Naive thymus-derived CD4-positive, alpha-beta T cell (primary cell): ENCODE data around the gene SNAPC4. TPM values are rescaled to one million over a fixed set of nuclear protein-coding genes. Genes with fewer than 3 reads are reported as not detected.

ENCODE experiments used
- ATAC-seq: fragments of 150-1000 bp; cut with Tn5 transposase; 2 replicates; pipeline ENCODE4 v1.10.0; 2021; ENCODE audit warnings: mild to moderate bottlenecking, moderate library complexity
- CTCF ChIA-PET: fragments of 350-600 bp; sonication (Branson Sonifier 250); formaldehyde crosslinking; loops from one replicate; lab custom pipeline; 2021; ENCODE audit warnings: antibody characterized with exemption; lab: Charles Lee
- POLR2A ChIA-PET: fragments of 350-600 bp; sonication (Branson Sonifier 250); formaldehyde crosslinking; loops from one replicate; lab custom pipeline; 2021; ENCODE audit warnings: antibody characterized with exemption, inconsistent platforms; lab: Charles Lee
- DNase-seq, 9 donors: peaks; one replicate each; pipeline versions ENCODE4 v3.0.0 to v3.0.0-alpha.2; 2020 to 2022; ENCODE audit warnings: mixed read lengths in 1 of 9
- H3K27ac ChIP-seq: one replicate; pipeline ENCODE4 v1.7.0; 2013; ENCODE audit warnings: mild to moderate bottlenecking, low read depth, low read length, moderate library complexity
- H3K27me3 ChIP-seq, 2 donors: one replicate each; pipeline ENCODE4 v1.7.0; 2013; ENCODE audit warnings: low read length in 2 of 2, mild to moderate bottlenecking in 2 of 2, moderate library complexity in 2 of 2; ENCODE audit not compliant: control insufficient read depth in 2 of 2, insufficient read depth in 2 of 2
- H3K36me3 ChIP-seq, 3 experiments: 1 replicate in 2 of 3; 2 replicates in 1 of 3; pipeline ENCODE4 v1.7.0; 2013; ENCODE audit warnings: low read length in 3 of 3, mild to moderate bottlenecking in 3 of 3, moderate library complexity in 1 of 3; ENCODE audit not compliant: insufficient read depth in 3 of 3, control insufficient read depth in 2 of 3
- H3K4me1 ChIP-seq, 2 donors: one replicate each; pipeline ENCODE4 v1.7.0; 2013; ENCODE audit warnings: low read length in 2 of 2, mild to moderate bottlenecking in 2 of 2, moderate library complexity in 1 of 2; ENCODE audit not compliant: control insufficient read depth in 2 of 2, insufficient read depth in 2 of 2
- H3K4me3 ChIP-seq: 2 replicates; pipeline ENCODE4 v1.7.0; 2013; ENCODE audit warnings: mild to moderate bottlenecking, low read length
- H3K9me3 ChIP-seq, 3 experiments: 1 replicate in 2 of 3; 2 replicates in 1 of 3; pipeline ENCODE4 v1.7.0; 2013; ENCODE audit warnings: low read length in 3 of 3; ENCODE audit not compliant: control insufficient read depth in 2 of 3
- H3K27ac Mint-ChIP-seq, 9 donors: one replicate each; pipeline ENCODE4 v1.8.0; 2020 to 2022; ENCODE audit warnings: mixed read lengths in 9 of 9, mild to moderate bottlenecking in 8 of 9, moderate library complexity in 5 of 9, inconsistent platforms in 2 of 9
- H3K27me3 Mint-ChIP-seq, 5 donors: one replicate each; pipeline ENCODE4 v1.8.0; 2021 to 2022; ENCODE audit warnings: mixed read lengths in 5 of 5, mild to moderate bottlenecking in 1 of 5
- H3K36me3 Mint-ChIP-seq, 5 donors: one replicate each; pipeline ENCODE4 v1.8.0; 2020 to 2022; ENCODE audit warnings: mixed read lengths in 5 of 5, mild to moderate bottlenecking in 3 of 5, inconsistent platforms in 1 of 5
- H3K4me1 Mint-ChIP-seq, 7 donors: one replicate each; pipeline ENCODE4 v1.8.0; 2020 to 2022; ENCODE audit warnings: mixed read lengths in 7 of 7, mild to moderate bottlenecking in 3 of 7, inconsistent platforms in 1 of 7
- H3K4me3 Mint-ChIP-seq, 10 donors: one replicate each; pipeline ENCODE4 v1.8.0; 2020 to 2022; ENCODE audit warnings: mild to moderate bottlenecking in 10 of 10, mixed read lengths in 10 of 10, moderate library complexity in 6 of 10, inconsistent platforms in 2 of 10
- H3K9me3 Mint-ChIP-seq, 11 donors: one replicate each; pipeline ENCODE4 v1.8.0; 2020 to 2022; ENCODE audit warnings: mixed read lengths in 11 of 11, mild to moderate bottlenecking in 4 of 11, inconsistent platforms in 1 of 11, moderate library complexity in 1 of 11
- intact Hi-C, 2 donors: fragments of 100-400 bp; cut with micrococcal nuclease; formaldehyde crosslinking; loops; one replicate each; pipeline ENCODE4 v1.15.1; 2023
- polyA plus RNA-seq, 2 donors: library from polyadenylated mRNA; unstranded; fragments of 300-500 nt; fragmentation: Illumina TruSeq; gene quantifications; one replicate each; pipeline ENCODE4 v1.2.3, GENCODE V29; 2021
- total RNA-seq, 6 experiments: library from RNA in 5 of 6; stranded (reverse) in 5 of 6; gene quantifications; 1 replicate in 5 of 6; 2 replicates in 1 of 6; pipeline ENCODE4 v1.2.3 and lab custom pipeline; 2021 to 2026

SNAPC4 gene
- total and polyA plus RNA-seq, 7 experiments from 2014 or later = 1.2 to 16.3 (median 12.6) TPM

DNA sequence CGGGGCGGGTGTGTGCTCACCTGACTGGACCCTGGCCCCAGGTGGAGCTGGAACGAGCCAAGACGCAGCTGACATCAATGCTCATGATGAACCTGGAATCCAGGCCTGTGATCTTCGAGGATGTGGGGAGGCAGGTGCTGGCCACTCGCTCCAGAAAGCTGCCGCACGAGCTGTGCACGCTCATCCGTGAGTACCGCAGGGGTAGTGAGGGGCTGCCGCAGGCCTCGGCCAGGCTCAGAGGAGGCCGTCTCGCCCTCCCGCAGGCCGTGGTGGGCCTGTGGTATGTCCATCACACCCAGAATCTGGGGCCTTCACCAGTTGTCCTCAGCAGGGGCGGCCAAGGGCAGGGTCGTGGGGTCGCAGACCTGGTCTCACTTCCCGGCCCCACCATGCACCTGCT, 21.8 kb upstream of the SNAPC4 start:
- intact Hi-C loops = no loop called here
- H3K36me3 Mint-ChIP-seq = peaks cover 0 to 18% (median 2%) of the 10 kb centered on the region in 5 donors
- no peaks in the 10 kb centered on the region for H3K4me1 ChIP-seq
- no peaks in the 10 kb centered on the region for H3K9me3 ChIP-seq
- ChIA-PET CTCF (no interaction called here), POLR2A (no interaction called here)
- H3K27ac ChIP-seq = no peak overlapping the region
- H3K36me3 ChIP-seq = peaks cover 0 to 78% (median 20%) of the 10 kb centered on the region in 3 experiments
- peaks cover 0 to 2% (median 0%) of the 10 kb centered on the region in 7 donors for H3K4me1 Mint-ChIP-seq
- no peak overlapping the region for H3K4me3 Mint-ChIP-seq
- H3K27ac Mint-ChIP-seq = no peak overlapping the region
- no peaks in the 10 kb centered on the region for H3K9me3 Mint-ChIP-seq
- no peaks in the 10 kb centered on the region for H3K27me3 Mint-ChIP-seq
- ATAC-seq (no peak), DNase-seq (no peak)
- H3K27me3 ChIP-seq = no peaks in the 10 kb centered on the region
- no peak overlapping the region for H3K4me3 ChIP-seq

DNA sequence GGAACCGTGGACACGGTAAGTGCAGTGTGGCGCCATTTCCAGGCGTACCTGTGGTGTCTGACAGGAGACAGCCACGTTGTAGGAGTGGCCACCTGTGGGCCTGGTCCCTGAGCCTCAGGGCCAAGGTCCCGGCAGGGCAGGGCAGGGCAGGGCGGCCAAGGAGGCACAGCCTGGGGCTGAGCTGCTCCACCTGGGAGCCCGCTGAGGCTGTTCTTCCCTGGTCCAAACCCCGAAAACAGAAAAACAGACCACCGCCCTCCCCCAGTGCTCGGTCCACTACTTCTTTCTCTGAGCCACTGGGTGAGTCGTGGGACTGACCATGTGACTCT, 19.1 kb upstream of the SNAPC4 start:
- H3K36me3 ChIP-seq = peaks cover 0 to 98% (median 33%) of the 10 kb centered on the region in 3 experiments
- ChIA-PET POLR2A (interaction anchor here (1.2 kb wide), 1 partner anchor 15 kb away, joined by 3 read pairs; no protein-coding TSS in a partner anchor), CTCF (no interaction called here)
- no peaks in the 10 kb centered on the region for H3K27me3 ChIP-seq
- no peak overlapping the region for H3K27ac ChIP-seq
- no peak overlapping the region for H3K4me3 ChIP-seq
- DNase-seq (no peak), ATAC-seq (no peak)
- Mint-ChIP-seq H3K9me3 (no peaks in the 10 kb centered on the region), H3K4me3 (no peak overlapping the region), H3K4me1 (peaks cover 0 to 1% (median 0%) of the 10 kb centered on the region in 7 donors), H3K27ac (no peak overlapping the region), H3K27me3 (no peaks in the 10 kb centered on the region), H3K36me3 (peaks cover under 1 to 33% (median 7%) of the 10 kb centered on the region in 5 donors)
- H3K4me1 ChIP-seq = no peaks in the 10 kb centered on the region
- H3K9me3 ChIP-seq = no peaks in the 10 kb centered on the region
- intact Hi-C loops = no loop called here

DNA sequence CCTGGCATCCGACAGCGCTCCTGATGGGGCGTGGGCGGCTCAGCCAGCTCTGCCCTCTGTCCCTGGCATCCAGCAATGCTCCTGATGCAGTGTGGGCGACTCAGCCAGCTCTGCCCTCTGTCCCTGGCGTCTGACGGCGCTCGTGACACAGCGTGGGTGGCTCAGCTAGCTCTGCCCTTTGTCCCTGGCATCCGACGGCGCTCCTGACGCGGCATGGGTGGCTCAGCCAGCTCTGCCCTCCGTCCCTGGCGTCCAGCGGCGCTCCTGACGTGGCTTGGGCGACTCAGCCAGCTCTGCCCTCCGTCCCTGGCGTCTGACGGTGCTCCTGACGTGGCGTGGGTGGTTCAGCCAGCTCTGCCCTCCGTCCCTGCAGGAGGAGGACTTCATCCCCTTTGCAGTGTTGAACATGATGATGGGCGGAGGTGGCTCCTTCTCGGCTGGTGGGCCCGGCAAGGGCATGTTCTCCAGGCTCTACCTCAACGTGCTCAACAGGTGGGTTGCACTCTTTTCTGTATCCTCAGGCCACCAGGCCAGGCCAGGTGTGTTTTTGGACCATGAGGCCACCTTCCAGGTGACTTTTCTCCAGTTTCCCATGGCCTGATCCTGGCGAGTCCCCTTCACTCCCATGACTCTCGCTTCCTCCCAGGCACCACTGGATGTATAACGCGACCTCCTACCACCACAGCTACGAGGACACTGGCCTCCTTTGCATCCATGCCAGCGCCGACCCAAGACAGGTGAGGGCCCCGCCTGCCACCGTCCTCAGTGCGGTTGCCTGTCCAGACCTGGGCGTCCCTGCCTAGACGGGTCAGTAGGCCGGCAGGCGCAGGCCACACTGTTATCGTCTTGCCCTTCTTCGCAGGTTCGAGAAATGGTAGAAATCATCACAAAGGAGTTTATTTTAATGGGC, 18.5 kb upstream of the SNAPC4 start:
- ChIA-PET POLR2A (no interaction called here), CTCF (no interaction called here)
- Histone ChIP-seq H3K4me1 (no peaks in the 10 kb centered on the region), H3K27me3 (no peaks in the 10 kb centered on the region), H3K27ac (no peak overlapping the region), H3K36me3 (peaks cover 0 to 98% (median 37%) of the 10 kb centered on the region in 3 experiments), H3K9me3 (no peaks in the 10 kb centered on the region), H3K4me3 (no peak overlapping the region)
- intact Hi-C loops = no loop called here
- peaks cover 0 to 6% (median 4%) of the 10 kb centered on the region in 7 donors for H3K4me1 Mint-ChIP-seq
- no peak overlapping the region for H3K27ac Mint-ChIP-seq
- no peak overlapping the region for H3K4me3 Mint-ChIP-seq
- DNase-seq = no peak
- H3K9me3 Mint-ChIP-seq = no peaks in the 10 kb centered on the region
- no peaks in the 10 kb centered on the region for H3K27me3 Mint-ChIP-seq
- peaks cover 3 to 39% (median 11%) of the 10 kb centered on the region in 5 donors for H3K36me3 Mint-ChIP-seq
- ATAC-seq = no peak

DNA sequence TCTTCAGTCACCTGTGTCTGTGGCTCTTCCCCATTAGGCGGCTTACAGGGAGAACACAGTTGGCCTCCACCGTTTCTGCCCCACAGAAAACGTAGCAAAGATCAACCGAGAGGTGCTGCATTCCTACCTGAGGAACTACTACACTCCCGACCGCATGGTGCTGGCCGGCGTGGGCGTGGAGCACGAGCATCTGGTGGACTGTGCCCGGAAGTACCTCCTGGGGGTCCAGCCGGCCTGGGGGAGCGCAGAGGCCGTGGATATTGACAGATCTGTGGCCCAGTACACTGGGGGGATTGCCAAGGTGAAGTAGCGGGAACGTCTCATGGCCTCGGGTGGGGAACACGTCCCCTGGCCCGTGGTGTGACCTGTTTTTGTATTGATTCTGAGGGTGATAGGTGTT, 16.9 kb upstream of the SNAPC4 start:
- peaks cover 4 to 14% (median 9%) of the 10 kb centered on the region in 7 donors for H3K4me1 Mint-ChIP-seq
- DNase-seq (no peak), ATAC-seq (no peak)
- no peaks in the 10 kb centered on the region for H3K9me3 ChIP-seq
- CTCF ChIA-PET = interaction anchor here (0.6 to 1.4 kb wide), 3 partner anchors 16 to 104 kb away, joined by 4 to 8 read pairs (median 5); no protein-coding TSS in a partner anchor
- POLR2A ChIA-PET = no interaction called here
- H3K27me3 ChIP-seq = no peaks in the 10 kb centered on the region
- H3K27ac Mint-ChIP-seq = no peak overlapping the region
- H3K4me3 Mint-ChIP-seq = no peak overlapping the region
- no peaks in the 10 kb centered on the region for H3K9me3 Mint-ChIP-seq
- H3K27ac ChIP-seq = no peak overlapping the region
- H3K36me3 ChIP-seq = peaks cover 4 to 91% (median 29%) of the 10 kb centered on the region in 3 experiments
- H3K36me3 Mint-ChIP-seq = peaks cover 3 to 43% (median 11%) of the 10 kb centered on the region in 5 donors
- no peak overlapping the region for H3K4me3 ChIP-seq
- no peaks in the 10 kb centered on the region for H3K27me3 Mint-ChIP-seq
- H3K4me1 ChIP-seq = peaks cover 0 to 3% of the 10 kb centered on the region in 2 donors
- intact Hi-C loops = no loop called here

DNA sequence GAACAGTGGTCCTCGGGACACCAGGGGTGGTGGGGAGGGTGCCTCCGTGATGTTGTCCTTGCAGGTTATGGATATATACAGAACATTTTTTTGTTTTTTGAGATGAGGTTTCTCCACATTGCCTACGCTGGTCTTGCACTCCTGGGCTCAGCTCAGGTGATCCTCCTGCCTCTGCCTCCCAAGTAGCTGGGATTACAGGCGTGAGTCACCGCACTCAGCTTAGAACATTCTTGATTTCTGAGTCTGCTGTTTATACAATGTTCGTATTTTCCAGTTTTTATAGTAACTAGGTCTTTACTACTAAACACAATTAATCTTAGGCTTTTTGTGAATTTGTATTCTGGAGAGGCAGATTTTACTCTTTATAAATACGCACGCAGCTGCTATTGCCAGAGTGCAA, 16.5 kb upstream of the SNAPC4 start:
- no peaks in the 10 kb centered on the region for H3K9me3 Mint-ChIP-seq
- no peaks in the 10 kb centered on the region for H3K27me3 Mint-ChIP-seq
- ChIA-PET CTCF (interaction anchor here (1.2 to 1.4 kb wide), 2 partner anchors 16 to 103 kb away, joined by 4 to 5 read pairs; no protein-coding TSS in a partner anchor), POLR2A (no interaction called here)
- intact Hi-C loops = no loop called here
- Histone ChIP-seq H3K4me1 (peaks cover 3 to 7% of the 10 kb centered on the region in 2 donors), H3K4me3 (no peak overlapping the region), H3K27ac (no peak overlapping the region), H3K27me3 (no peaks in the 10 kb centered on the region), H3K36me3 (peaks cover 4 to 86% (median 29%) of the 10 kb centered on the region in 3 experiments), H3K9me3 (no peaks in the 10 kb centered on the region)
- H3K36me3 Mint-ChIP-seq = peaks cover 3 to 43% (median 11%) of the 10 kb centered on the region in 5 donors
- H3K4me3 Mint-ChIP-seq = no peak overlapping the region
- ATAC-seq (no peak), DNase-seq (no peak)
- H3K4me1 Mint-ChIP-seq = peaks cover 9 to 19% (median 13%) of the 10 kb centered on the region in 7 donors
- no peak overlapping the region for H3K27ac Mint-ChIP-seq

DNA sequence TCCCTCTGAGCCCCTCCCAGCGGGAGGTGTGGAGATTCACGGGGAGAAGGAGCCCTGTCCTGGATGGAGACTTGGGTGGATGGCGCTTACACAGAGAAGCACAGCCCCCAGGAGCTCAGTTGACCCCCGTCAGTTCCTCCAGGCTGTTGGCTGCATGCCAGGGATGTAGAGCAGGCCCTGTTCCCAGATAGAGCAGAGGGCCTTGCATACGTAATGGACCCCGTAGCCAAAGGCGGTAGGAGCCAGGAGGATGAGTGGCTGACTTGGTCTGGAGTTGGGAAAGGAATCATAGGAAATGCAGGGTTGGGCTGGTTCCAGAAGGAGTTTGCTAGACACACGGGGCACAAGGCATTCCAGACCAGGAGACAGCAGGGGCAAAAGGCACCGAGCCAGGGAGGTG, 13.0 kb upstream of the SNAPC4 start:
- POLR2A ChIA-PET = interaction anchor here (1.0 to 1.3 kb wide), 2 partner anchors 29 to 50 kb away, joined by 3 to 6 read pairs; partner anchors contain the start of gene DNLZ
- intact Hi-C loops = loop anchor here in 1 of 2 donors (5.0 kb wide), 3 partner anchors 451 to 829 kb away; partner anchors contain the start of genes MAN1B1, TUBB4B and UBAC1
- Mint-ChIP-seq H3K27ac (peak overlapping the region in 2 of 9 donors; percentile 33 to 56), H3K27me3 (no peaks in the 10 kb centered on the region), H3K4me3 (peak overlapping the region in 2 of 10 donors; percentile 31 to 51), H3K9me3 (no peaks in the 10 kb centered on the region), H3K36me3 (peaks cover 7 to 33% (median 11%) of the 10 kb centered on the region in 5 donors), H3K4me1 (peaks cover 28 to 43% (median 37%) of the 10 kb centered on the region in 7 donors)
- peaks cover 15 to 26% of the 10 kb centered on the region in 2 donors for H3K4me1 ChIP-seq
- H3K4me3 ChIP-seq = no peak overlapping the region
- no peaks in the 10 kb centered on the region for H3K9me3 ChIP-seq
- no peak overlapping the region for H3K27ac ChIP-seq
- peaks cover 4 to 61% (median 22%) of the 10 kb centered on the region in 3 experiments for H3K36me3 ChIP-seq
- no peaks in the 10 kb centered on the region for H3K27me3 ChIP-seq
- CTCF ChIA-PET = interaction anchor here (0.7 kb wide), 1 partner anchor 12 kb away, joined by 4 read pairs; no protein-coding TSS in a partner anchor
- no peak for DNase-seq
- no peak for ATAC-seq
